A673 (cell line): ENCODE measurements around the gene VDAC1. TPM values are rescaled to one million over a fixed set of nuclear protein-coding genes. Genes with fewer than 3 reads are reported as not detected.

Experiments
- BruUV-seq: library from RNA; stranded (reverse); fragments of 400-500 nt; replicated peaks from 2 replicates; lab custom pipeline; 2021; lab: Mats Ljungman, UMichigan
- CTCF ChIA-PET: fragments of 300-600 bp; sonication (Branson Sonifier 250); formaldehyde crosslinking; loops from one replicate; lab custom pipeline; 2022; ENCODE audit warnings: antibody characterized with exemption; lab: Charles Lee
- POLR2A ChIA-PET: fragments of 300-600 bp; sonication (Branson Sonifier 250); formaldehyde crosslinking; loops from one replicate; lab custom pipeline; 2022; ENCODE audit warnings: antibody characterized with exemption; ENCODE audit not compliant: low non-redundant PET; lab: Charles Lee
- DNase-seq: peaks from one replicate; pipeline ENCODE4 v3.0.0-alpha.2; 2015; ENCODE audit warnings: low spot score
- H3K27ac ChIP-seq: fragments of 200-600 bp; sonication (generic); 2 replicates; pipeline ENCODE4 v1.5.1; 2016; ENCODE audit warnings: mixed run types, low read depth, mild to moderate bottlenecking, mixed read lengths, antibody characterized with exemption, low read length; ENCODE audit not compliant: poor library complexity, severe bottlenecking
- H3K27me3 ChIP-seq: fragments of 200-600 bp; sonication (generic); replicated peaks from 2 replicates; pipeline ENCODE4 v1.6.1; 2017; ENCODE audit warnings: mixed run types, low read depth, mild to moderate bottlenecking, mixed read lengths, antibody characterized with exemption, low read length; ENCODE audit not compliant: insufficient read depth, poor library complexity
- H3K36me3 ChIP-seq: fragments of 200-600 bp; sonication (generic); 2 replicates; pipeline ENCODE4 v1.6.1; 2016; ENCODE audit warnings: mixed run types, mild to moderate bottlenecking, mixed read lengths, antibody characterized with exemption, low read length; ENCODE audit not compliant: insufficient read depth, poor library complexity, severe bottlenecking
- H3K4me1 ChIP-seq: fragments of 200-600 bp; sonication (generic); 2 replicates; pipeline ENCODE4 v1.6.1; 2017; ENCODE audit warnings: mixed run types, mild to moderate bottlenecking, mixed read lengths, antibody characterized with exemption, low read length; ENCODE audit not compliant: insufficient read depth, poor library complexity, severe bottlenecking
- H3K4me3 ChIP-seq: fragments of 200-600 bp; sonication (generic); 2 replicates; pipeline ENCODE4 v1.5.1; 2016; ENCODE audit warnings: low read depth, mixed run types, mild to moderate bottlenecking, mixed read lengths, low read length; ENCODE audit not compliant: poor library complexity, severe bottlenecking
- H3K9me3 ChIP-seq: fragments of 200-600 bp; sonication (generic); 2 replicates; pipeline ENCODE4 v1.6.1; 2016; ENCODE audit warnings: mixed run types, low read depth, mild to moderate bottlenecking, mixed read lengths, antibody characterized with exemption, low read length; ENCODE audit not compliant: poor library complexity, severe bottlenecking
- CTCF ChIP-seq: fragments of 300-800, 200-600 bp; sonication (generic); conservative IDR thresholded peaks from 2 replicates; pipeline ENCODE4 v1.5.1; 2017; ENCODE audit warnings: low read depth, mild to moderate bottlenecking, antibody characterized with exemption, low read length, moderate library complexity, mixed read lengths
- EZH2 ChIP-seq: fragments of 200-600 bp; sonication (generic); IDR thresholded peaks from 2 replicates; pipeline ENCODE4 v1.6.1; 2017; ENCODE audit warnings: borderline replicate concordance, low read depth, mild to moderate bottlenecking, mixed read lengths, antibody characterized with exemption, low read length; ENCODE audit not compliant: poor library complexity, severe bottlenecking
- intact Hi-C: fragments of 100-400 bp; cut with micrococcal nuclease; formaldehyde crosslinking; loops from one replicate; pipeline ENCODE4 v1.10.0; 2022; ENCODE audit not compliant: unreplicated experiment
- total RNA-seq: library from RNA; stranded (reverse); gene quantifications from 2 replicates; pipeline ENCODE4 v1.2.3, GENCODE V29; 2021

VDAC1 gene
- total RNA-seq, 1 experiment from 2014 or later = 367 TPM

DNA sequence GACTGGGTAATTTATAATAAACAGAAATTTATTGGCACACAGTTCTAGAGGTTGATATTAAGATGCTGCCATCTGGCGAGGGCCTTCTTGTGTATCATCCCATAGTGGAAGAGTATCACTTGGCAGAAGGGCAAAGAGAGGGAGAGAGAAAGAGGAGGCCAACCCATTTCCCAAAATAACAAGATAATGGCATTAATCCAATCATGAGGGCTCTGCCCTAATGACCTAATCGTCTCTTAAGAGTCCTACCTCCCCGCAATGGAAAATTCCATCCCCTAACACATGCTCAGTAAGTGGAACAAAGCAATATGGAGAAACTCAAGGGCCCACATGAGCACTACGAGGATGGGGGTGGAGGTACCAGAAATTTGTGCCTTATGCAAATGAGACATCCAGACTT is 17.6 kb upstream of the VDAC1 start:
- H3K9me3 ChIP-seq = no peaks in the 10 kb centered on the region
- intact Hi-C loops = no loop called here
- H3K4me3 ChIP-seq = no peak overlapping the region
- no peaks in the 10 kb centered on the region for H3K4me1 ChIP-seq
- ChIA-PET POLR2A (no interaction called here), CTCF (no interaction called here)
- H3K27me3 ChIP-seq = no peaks in the 10 kb centered on the region
- no TSS peak for BruUV-seq
- no peaks in the 10 kb centered on the region for H3K36me3 ChIP-seq
- H3K27ac ChIP-seq = no peak overlapping the region
- DNase-seq = no peak
- TF ChIP-seq CTCF = no peak
- no peak for TF ChIP-seq EZH2

GRCh38 chr5:134020188-134020587 is 15.4 kb upstream of the VDAC1 start:
- H3K36me3 ChIP-seq = no peaks in the 10 kb centered on the region
- ChIA-PET CTCF (no interaction called here), POLR2A (no interaction called here)
- H3K4me1 ChIP-seq = no peaks in the 10 kb centered on the region
- no peak overlapping the region for H3K4me3 ChIP-seq
- H3K9me3 ChIP-seq = no peaks in the 10 kb centered on the region
- no peaks in the 10 kb centered on the region for H3K27me3 ChIP-seq
- TF ChIP-seq EZH2 (no peak), CTCF (no peak)
- BruUV-seq = no TSS peak
- no peak overlapping the region for H3K27ac ChIP-seq
- intact Hi-C loops = no loop called here
- DNase-seq = no peak

DNA sequence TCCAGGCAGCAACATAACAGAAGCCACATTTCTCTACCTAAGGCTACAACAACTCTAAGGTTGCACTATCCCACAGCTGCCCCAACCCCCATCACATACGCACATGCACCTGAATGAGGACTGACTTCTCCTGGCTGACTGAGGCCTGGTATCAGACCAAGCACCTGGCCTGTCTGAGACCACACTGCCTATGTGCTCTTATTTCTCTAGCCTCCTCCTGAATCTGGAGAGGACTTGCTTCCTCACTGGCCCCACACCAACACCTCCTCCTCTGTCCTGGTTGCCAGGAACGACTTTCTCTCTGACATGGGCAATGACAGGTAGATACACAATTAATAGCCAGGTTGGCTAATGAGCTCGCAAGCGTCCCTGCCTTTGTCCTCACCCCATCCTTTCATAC is 14.9 kb upstream of the VDAC1 start:
- no peak for TF ChIP-seq EZH2
- no peak for TF ChIP-seq CTCF
- BruUV-seq = no TSS peak
- DNase-seq = no peak
- H3K27me3 ChIP-seq = no peaks in the 10 kb centered on the region
- no peaks in the 10 kb centered on the region for H3K9me3 ChIP-seq
- H3K36me3 ChIP-seq = no peaks in the 10 kb centered on the region
- POLR2A ChIA-PET = no interaction called here
- H3K4me3 ChIP-seq = no peak overlapping the region
- intact Hi-C loops = no loop called here
- H3K4me1 ChIP-seq = no peaks in the 10 kb centered on the region
- CTCF ChIA-PET = no interaction called here
- no peak overlapping the region for H3K27ac ChIP-seq
